Uterus (tissue), 2 donors: ENCODE results near the gene SCO1.

ENCODE experiments used
- POLR2A ChIP-seq, 2 donors: fragments of 450-650 bp; IDR thresholded peaks; one replicate each; pipeline ENCODE4 v1.6.1; 2016; ENCODE audit warnings: antibody characterized with exemption in 2 of 2, mild to moderate bottlenecking in 1 of 2, moderate library complexity in 1 of 2
- TF ChIP-seq, protein P1 (sequence below), 4 experiments: fragments of 200-600 bp in 2 of 4; fragments of 450-650 bp in 2 of 4; sonication (generic) in 2 of 4; IDR thresholded peaks; one replicate each; pipeline ENCODE4 v1.5.1; 2016 to 2019; ENCODE audit warnings: antibody characterized with exemption in 4 of 4, mild to moderate bottlenecking in 2 of 4, moderate library complexity in 1 of 4

DNA sequence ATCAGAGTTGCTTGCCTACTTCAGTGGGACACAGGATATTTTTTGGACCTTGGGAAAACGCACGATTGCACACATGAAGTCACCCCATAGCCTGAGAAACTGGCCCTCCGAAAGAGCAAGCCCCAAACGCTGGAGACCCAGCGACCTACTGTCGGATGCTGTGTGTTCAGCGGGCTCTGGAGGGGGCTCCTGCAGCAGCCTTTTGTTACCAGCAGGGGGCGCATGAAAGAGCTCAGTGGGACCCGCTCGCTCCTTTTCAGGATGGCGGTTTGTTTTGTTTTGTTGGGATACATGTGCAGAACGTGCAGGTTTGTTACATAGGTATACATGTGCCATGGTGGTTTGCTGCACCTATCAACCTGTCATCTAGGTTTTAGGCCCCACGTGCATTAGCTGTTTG is 68.6 kb downstream of the SCO1 start:
- TF ChIP-seq, protein P1, sequence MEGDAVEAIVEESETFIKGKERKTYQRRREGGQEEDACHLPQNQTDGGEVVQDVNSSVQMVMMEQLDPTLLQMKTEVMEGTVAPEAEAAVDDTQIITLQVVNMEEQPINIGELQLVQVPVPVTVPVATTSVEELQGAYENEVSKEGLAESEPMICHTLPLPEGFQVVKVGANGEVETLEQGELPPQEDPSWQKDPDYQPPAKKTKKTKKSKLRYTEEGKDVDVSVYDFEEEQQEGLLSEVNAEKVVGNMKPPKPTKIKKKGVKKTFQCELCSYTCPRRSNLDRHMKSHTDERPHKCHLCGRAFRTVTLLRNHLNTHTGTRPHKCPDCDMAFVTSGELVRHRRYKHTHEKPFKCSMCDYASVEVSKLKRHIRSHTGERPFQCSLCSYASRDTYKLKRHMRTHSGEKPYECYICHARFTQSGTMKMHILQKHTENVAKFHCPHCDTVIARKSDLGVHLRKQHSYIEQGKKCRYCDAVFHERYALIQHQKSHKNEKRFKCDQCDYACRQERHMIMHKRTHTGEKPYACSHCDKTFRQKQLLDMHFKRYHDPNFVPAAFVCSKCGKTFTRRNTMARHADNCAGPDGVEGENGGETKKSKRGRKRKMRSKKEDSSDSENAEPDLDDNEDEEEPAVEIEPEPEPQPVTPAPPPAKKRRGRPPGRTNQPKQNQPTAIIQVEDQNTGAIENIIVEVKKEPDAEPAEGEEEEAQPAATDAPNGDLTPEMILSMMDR (IDR thresholded peaks at IDR 0.05) = peak in 1 of 4 experiments; percentile 6
- no peak for TF ChIP-seq POLR2A (IDR thresholded peaks at IDR 0.05)
